NCI-H2196 (cell line): ENCODE results near the gene OR2F2.

Experiments used
- DNase-seq: peaks from one replicate; lab custom pipeline; 2025; ENCODE audit not compliant: unreplicated experiment; lab: John Stamatoyannopoulos, UW

Gene OR2F2

DNA sequence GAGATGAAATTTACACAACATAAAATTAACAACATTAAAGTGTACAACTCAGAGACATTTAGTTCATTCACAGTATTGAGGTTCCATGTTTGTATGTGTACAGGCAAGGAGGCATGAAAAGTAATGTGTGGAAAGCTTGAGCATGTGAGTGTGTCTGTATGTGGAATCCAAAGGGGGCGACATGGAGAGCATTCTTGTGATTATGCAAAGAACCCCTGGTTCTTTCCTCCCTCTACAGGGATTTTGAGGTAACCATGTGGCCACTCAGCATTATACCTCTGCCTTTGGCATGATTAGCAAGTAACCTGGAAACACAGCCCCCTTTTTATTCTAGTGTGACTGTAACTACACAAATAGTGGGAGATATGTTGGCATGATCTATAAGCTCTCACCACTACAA, 40.6 kb downstream of the OR2F2 start:
- no peak for DNase-seq

DNA sequence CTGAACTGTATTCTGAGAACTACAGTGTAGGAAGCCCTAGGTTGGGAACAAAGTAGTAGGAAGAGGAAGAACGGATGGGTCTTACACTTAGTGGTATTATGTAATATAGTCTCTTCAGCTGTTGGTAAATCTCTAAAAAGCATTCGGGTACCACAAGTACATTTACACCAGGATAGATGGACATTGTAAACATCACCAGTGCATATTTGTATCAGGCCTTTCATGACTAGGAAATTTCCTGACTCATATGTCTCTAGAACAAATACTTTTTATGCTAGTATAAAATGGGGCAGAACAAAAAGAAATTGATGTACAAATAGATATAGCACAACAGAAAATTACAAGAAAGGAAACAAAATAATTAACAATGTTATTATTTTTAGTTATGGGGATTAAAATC, 43.6 kb downstream of the OR2F2 start:
- no peak for DNase-seq

DNA sequence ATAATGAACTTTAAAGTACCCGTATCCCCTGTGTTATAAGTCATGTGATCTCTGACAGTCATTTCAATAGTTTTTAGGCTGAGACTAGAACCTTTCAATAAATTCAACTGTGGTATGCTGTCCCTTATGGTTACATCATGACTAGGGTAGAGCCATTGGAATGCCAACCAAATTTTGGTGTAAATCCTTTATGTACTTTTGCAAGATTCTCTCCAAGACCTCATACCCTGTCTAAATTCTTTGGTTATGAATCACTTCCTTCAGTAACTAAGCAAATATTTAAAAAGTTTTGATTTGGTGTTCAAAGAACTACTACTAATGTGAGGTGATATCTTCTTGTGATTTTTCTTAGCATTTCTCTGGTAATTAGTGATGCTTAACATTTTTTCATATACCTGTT, 44.3 kb downstream of the OR2F2 start:
- DNase-seq = no peak

- DNase-seq = no peak
These were observed 45.0 kb downstream of the OR2F2 start for GRCh38 chr7:143979998-143980397.

DNA sequence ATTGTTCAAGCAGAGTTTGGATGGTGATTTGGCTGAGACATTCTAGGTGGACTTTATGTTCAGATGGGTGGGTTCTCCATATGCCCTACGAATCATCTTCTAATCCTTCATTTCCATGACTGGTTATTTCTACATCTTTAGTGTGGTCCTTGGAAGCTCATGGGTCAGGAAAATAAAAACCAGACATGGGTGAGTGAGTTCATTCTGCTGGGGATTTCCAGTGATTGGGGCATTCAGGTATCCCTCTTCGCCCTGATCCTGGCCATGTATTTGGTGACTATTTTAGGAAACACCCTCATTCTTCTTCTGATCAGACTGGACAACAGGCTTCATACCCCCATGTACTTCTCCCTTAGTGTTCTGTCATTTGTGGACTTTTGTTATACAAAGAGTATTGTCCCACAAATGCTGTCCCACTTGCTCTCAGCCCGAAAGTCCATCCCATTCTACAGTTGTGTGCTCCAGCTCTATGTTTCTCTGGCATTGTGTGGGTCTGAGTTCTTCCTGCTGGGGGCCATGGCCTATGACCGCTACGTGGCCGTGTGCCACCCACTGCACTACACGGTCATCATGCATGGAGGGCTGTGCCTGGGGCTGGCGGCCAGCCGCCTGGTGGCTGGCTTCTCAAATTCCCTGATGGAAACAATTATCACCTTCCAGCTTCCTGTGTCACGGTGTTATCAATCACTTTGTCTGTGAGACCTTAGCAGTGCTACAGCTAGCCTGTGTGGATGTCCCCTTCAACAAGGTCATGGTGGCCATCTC, 45.9 kb downstream of the OR2F2 start:
- DNase-seq = no peak

- no peak for DNase-seq
These were observed 48.9 kb downstream of the OR2F2 start for GRCh38 chr7:143983960-143984359.
